K562 (cell line): ENCODE results near the gene FIBP. TPM values are rescaled to one million over a fixed set of nuclear protein-coding genes. Genes with fewer than 3 reads are reported as not detected.

ENCODE experiments used
- E2F1 ChIP-seq: sonication (generic); formaldehyde crosslinking; IDR thresholded peaks from 2 replicates; pipeline ENCODE4 v1.8.1; 2023; ENCODE audit warnings: mild to moderate bottlenecking, missing genetic modification reagents, moderate library complexity
- KLF13 ChIP-seq: fragments of 450-650 bp; IDR thresholded peaks from 2 replicates; pipeline ENCODE4 v1.6.1; 2016; ENCODE audit warnings: missing genetic modification characterization, low read depth, mild to moderate bottlenecking, missing compliant biosample characterization, moderate library complexity, borderline replicate concordance
- NFXL1 ChIP-seq: fragments of 450-650 bp; formaldehyde crosslinking; IDR thresholded peaks from 2 replicates; pipeline ENCODE4 v1.4.0; 2021; ENCODE audit warnings: mild to moderate bottlenecking
- POLR2AphosphoS2 ChIP-seq: IDR thresholded peaks from 2 replicates; pipeline ENCODE4 v1.6.1; 2012; ENCODE audit warnings: low read length, improper control_type of control experiment
- TAF1 ChIP-seq: IDR thresholded peaks from 2 replicates; pipeline ENCODE4 v1.6.1; 2011; ENCODE audit warnings: mild to moderate bottlenecking, low read length, moderate library complexity; ENCODE audit not compliant: insufficient read depth, control insufficient read depth, severe bottlenecking; ENCODE audit errors: extremely low read depth
- polyA plus RNA-seq, 8 experiments: library from polyadenylated mRNA; depleted of rRNA in 4 of 8; stranded (reverse) in 5 of 8; unstranded in 3 of 8; fragments of >200 nt; fragmentation: Nextera tagmentation in 2 of 8; fragmentation: Illumina TruSeq in 1 of 8; extraction: Ambion mirVana in 2 of 8; extraction: Trizol in 1 of 8; gene quantifications; 2 replicates each; pipeline versions ENCODE4 v1.2.1 to v1.2.3, GENCODE V29; 2011 to 2014; ENCODE audit warnings: inconsistent platforms in 1 of 8, missing spikeins in 1 of 8
- total RNA-seq, 7 experiments: library from RNA; depleted of rRNA in 6 of 7; stranded (reverse); fragments of >200 nt in 6 of 7; fragmentation: Illumina TruSeq in 2 of 7; extraction: Trizol in 2 of 7; gene quantifications; 2 replicates each; pipeline versions ENCODE4 v1.2.1 to v1.2.3, GENCODE V29; 2011 to 2021; ENCODE audit warnings: low replicate concordance in 1 of 7
- TF ChIP-seq, protein P1 (sequence below): fragments of 450-650 bp; IDR thresholded peaks from 2 replicates; pipeline ENCODE4 v1.6.1; 2016; ENCODE audit warnings: mild to moderate bottlenecking, moderate library complexity
- TF ChIP-seq, protein P2 (sequence below): fragments of 250-450 bp; sonication (Bioruptor Pico); IDR thresholded peaks from 2 replicates; pipeline ENCODE4 v1.8.0; 2021; ENCODE audit warnings: moderate library complexity, mild to moderate bottlenecking, inconsistent platforms
- TF ChIP-seq, protein P3 (sequence below): sonication (generic); formaldehyde crosslinking; IDR thresholded peaks from 2 replicates; pipeline ENCODE4 v1.8.1; 2022; ENCODE audit warnings: missing genetic modification reagents

FIBP gene
- total and polyA plus RNA-seq, 9 of the 15 experiments (the other 6 are each of a cell fraction or from before 2014, with no cell fraction given): 41.2 to 79.2 (median 48.6) TPM

GRCh38 chr11:65918211-65919140 lies 30.2 kb upstream of the FIBP start, which contains the start of gene C11orf68 (continued):
- TF ChIP-seq, protein P1, sequence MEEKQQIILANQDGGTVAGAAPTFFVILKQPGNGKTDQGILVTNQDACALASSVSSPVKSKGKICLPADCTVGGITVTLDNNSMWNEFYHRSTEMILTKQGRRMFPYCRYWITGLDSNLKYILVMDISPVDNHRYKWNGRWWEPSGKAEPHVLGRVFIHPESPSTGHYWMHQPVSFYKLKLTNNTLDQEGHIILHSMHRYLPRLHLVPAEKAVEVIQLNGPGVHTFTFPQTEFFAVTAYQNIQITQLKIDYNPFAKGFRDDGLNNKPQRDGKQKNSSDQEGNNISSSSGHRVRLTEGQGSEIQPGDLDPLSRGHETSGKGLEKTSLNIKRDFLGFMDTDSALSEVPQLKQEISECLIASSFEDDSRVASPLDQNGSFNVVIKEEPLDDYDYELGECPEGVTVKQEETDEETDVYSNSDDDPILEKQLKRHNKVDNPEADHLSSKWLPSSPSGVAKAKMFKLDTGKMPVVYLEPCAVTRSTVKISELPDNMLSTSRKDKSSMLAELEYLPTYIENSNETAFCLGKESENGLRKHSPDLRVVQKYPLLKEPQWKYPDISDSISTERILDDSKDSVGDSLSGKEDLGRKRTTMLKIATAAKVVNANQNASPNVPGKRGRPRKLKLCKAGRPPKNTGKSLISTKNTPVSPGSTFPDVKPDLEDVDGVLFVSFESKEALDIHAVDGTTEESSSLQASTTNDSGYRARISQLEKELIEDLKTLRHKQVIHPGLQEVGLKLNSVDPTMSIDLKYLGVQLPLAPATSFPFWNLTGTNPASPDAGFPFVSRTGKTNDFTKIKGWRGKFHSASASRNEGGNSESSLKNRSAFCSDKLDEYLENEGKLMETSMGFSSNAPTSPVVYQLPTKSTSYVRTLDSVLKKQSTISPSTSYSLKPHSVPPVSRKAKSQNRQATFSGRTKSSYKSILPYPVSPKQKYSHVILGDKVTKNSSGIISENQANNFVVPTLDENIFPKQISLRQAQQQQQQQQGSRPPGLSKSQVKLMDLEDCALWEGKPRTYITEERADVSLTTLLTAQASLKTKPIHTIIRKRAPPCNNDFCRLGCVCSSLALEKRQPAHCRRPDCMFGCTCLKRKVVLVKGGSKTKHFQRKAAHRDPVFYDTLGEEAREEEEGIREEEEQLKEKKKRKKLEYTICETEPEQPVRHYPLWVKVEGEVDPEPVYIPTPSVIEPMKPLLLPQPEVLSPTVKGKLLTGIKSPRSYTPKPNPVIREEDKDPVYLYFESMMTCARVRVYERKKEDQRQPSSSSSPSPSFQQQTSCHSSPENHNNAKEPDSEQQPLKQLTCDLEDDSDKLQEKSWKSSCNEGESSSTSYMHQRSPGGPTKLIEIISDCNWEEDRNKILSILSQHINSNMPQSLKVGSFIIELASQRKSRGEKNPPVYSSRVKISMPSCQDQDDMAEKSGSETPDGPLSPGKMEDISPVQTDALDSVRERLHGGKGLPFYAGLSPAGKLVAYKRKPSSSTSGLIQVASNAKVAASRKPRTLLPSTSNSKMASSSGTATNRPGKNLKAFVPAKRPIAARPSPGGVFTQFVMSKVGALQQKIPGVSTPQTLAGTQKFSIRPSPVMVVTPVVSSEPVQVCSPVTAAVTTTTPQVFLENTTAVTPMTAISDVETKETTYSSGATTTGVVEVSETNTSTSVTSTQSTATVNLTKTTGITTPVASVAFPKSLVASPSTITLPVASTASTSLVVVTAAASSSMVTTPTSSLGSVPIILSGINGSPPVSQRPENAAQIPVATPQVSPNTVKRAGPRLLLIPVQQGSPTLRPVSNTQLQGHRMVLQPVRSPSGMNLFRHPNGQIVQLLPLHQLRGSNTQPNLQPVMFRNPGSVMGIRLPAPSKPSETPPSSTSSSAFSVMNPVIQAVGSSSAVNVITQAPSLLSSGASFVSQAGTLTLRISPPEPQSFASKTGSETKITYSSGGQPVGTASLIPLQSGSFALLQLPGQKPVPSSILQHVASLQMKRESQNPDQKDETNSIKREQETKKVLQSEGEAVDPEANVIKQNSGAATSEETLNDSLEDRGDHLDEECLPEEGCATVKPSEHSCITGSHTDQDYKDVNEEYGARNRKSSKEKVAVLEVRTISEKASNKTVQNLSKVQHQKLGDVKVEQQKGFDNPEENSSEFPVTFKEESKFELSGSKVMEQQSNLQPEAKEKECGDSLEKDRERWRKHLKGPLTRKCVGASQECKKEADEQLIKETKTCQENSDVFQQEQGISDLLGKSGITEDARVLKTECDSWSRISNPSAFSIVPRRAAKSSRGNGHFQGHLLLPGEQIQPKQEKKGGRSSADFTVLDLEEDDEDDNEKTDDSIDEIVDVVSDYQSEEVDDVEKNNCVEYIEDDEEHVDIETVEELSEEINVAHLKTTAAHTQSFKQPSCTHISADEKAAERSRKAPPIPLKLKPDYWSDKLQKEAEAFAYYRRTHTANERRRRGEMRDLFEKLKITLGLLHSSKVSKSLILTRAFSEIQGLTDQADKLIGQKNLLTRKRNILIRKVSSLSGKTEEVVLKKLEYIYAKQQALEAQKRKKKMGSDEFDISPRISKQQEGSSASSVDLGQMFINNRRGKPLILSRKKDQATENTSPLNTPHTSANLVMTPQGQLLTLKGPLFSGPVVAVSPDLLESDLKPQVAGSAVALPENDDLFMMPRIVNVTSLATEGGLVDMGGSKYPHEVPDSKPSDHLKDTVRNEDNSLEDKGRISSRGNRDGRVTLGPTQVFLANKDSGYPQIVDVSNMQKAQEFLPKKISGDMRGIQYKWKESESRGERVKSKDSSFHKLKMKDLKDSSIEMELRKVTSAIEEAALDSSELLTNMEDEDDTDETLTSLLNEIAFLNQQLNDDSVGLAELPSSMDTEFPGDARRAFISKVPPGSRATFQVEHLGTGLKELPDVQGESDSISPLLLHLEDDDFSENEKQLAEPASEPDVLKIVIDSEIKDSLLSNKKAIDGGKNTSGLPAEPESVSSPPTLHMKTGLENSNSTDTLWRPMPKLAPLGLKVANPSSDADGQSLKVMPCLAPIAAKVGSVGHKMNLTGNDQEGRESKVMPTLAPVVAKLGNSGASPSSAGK: peak; percentile 10; the same call in 1 of the 2 replicates
- no peak for TF ChIP-seq NFXL1 (CRISPR knock-in tag)
- TF ChIP-seq, protein P2, sequence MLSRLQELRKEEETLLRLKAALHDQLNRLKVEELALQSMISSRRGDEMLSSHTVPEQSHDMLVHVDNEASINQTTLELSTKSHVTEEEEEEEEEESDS (CRISPR knock-in tag): no peak
- TF ChIP-seq E2F1 (CRISPR knock-in tag): no peak
- TF ChIP-seq, protein P3, sequence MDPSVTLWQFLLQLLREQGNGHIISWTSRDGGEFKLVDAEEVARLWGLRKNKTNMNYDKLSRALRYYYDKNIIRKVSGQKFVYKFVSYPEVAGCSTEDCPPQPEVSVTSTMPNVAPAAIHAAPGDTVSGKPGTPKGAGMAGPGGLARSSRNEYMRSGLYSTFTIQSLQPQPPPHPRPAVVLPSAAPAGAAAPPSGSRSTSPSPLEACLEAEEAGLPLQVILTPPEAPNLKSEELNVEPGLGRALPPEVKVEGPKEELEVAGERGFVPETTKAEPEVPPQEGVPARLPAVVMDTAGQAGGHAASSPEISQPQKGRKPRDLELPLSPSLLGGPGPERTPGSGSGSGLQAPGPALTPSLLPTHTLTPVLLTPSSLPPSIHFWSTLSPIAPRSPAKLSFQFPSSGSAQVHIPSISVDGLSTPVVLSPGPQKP (CRISPR knock-in tag): no peak
- no peak for TF ChIP-seq KLF13
- TF ChIP-seq POLR2AphosphoS2: no peak
- peak; percentile 81 for TF ChIP-seq TAF1
